Thyroid gland (tissue), 4 donors: ENCODE results near the gene SART3.

Experiments
- CTCF ChIP-seq, 6 experiments: fragments of 200-600 bp in 3 of 6; fragments of 450-650 bp in 3 of 6; sonication (generic) in 3 of 6; IDR thresholded peaks; one replicate each; pipeline ENCODE4 v1.5.1; 2016 to 2019; ENCODE audit warnings: antibody characterized with exemption in 6 of 6, mild to moderate bottlenecking in 2 of 6, inconsistent platforms in 1 of 6, moderate library complexity in 1 of 6
- POLR2A ChIP-seq, 2 donors: fragments of 450-650 bp; IDR thresholded peaks; one replicate each; pipeline ENCODE4 v1.6.1; 2017; ENCODE audit warnings: antibody characterized with exemption in 2 of 2, mild to moderate bottlenecking in 2 of 2, moderate library complexity in 1 of 2

DNA sequence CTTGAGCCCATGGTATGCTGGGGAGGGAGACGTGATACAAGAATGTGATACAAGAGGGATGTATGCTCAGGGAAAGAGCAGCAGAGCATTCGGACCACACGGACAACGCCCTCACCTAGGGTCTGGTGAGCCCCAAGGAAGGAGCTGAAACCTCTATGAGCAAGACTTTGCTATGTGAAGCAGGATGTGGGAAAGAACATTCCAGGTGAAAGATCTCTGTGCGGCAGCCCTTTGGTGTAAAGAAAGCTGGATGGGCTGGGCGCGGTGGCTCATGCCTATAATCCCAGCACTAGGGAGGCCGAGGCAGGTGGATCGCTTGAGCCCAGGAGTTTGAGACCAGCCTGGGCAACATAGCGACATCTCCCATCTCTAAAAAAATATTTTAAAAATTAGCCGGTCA is 62.8 kb downstream of the SART3 start:
- TF ChIP-seq CTCF (IDR thresholded peaks at IDR 0.05): no peak
- TF ChIP-seq POLR2A (IDR thresholded peaks at IDR 0.05): no peak
